ENCODE results near the gene HIGD1C. TPM values are rescaled to one million over a fixed set of nuclear protein-coding genes. Genes with fewer than 3 reads are reported as not detected.

Gene HIGD1C
- total and polyA plus RNA-seq, 7 donors = not detected

- no peak for DNase-seq
- H3K27ac ChIP-seq = no peak overlapping the region
- no peak overlapping the region for H3K4me3 ChIP-seq
- H3K27me3 ChIP-seq = no peaks in the 10 kb centered on the region
- peaks cover 0 to 15% (median 14%) of the 10 kb centered on the region in 4 donors for H3K9me3 ChIP-seq
- no peaks in the 10 kb centered on the region for H3K36me3 ChIP-seq
- no peak for TF ChIP-seq POLR2A (IDR thresholded peaks at IDR 0.05)
- no peak for TF ChIP-seq POLR2AphosphoS5 (IDR thresholded peaks at IDR 0.05)
- no peak for TF ChIP-seq EP300 (IDR thresholded peaks at IDR 0.05)
- no peak for TF ChIP-seq CTCF (IDR thresholded peaks at IDR 0.05)
- intact Hi-C loops (cut with DNase I) = no loop called here
- peaks cover 0 to 10% (median 7%) of the 10 kb centered on the region in 4 donors for H3K4me1 ChIP-seq
- WGBS, 2 donors = 79 to 94% methylated on average over 3 of the region's 3 CpGs
Observed at GRCh38 chr12:50916292-50916691, 36.1 kb upstream of the HIGD1C start.

- intact Hi-C loops (cut with DNase I) = no loop called here
- peaks cover 0 to 34% (median 28%) of the 10 kb centered on the region in 4 donors for H3K4me1 ChIP-seq
- H3K4me3 ChIP-seq = no peak overlapping the region
- H3K9me3 ChIP-seq = peaks cover 0 to 11% (median 7%) of the 10 kb centered on the region in 4 donors
- H3K27ac ChIP-seq = no peak overlapping the region
- WGBS, 2 donors = 74 to 75% methylated on average over 5 of the region's 5 CpGs
- H3K36me3 ChIP-seq = no peaks in the 10 kb centered on the region
- TF ChIP-seq EP300 (IDR thresholded peaks at IDR 0.05) = no peak
- no peak for TF ChIP-seq POLR2A (IDR thresholded peaks at IDR 0.05)
- no peak for TF ChIP-seq POLR2AphosphoS5 (IDR thresholded peaks at IDR 0.05)
- no peak for TF ChIP-seq CTCF (IDR thresholded peaks at IDR 0.05)
- H3K27me3 ChIP-seq = no peaks in the 10 kb centered on the region
- DNase-seq = no peak
Observed at GRCh38 chr12:50918584-50919316, 33.6 kb upstream of the HIGD1C start.

- peaks cover 0 to 40% (median 35%) of the 10 kb centered on the region in 4 donors for H3K4me1 ChIP-seq
- intact Hi-C loops (cut with DNase I) = loop anchor here (1.0 to 5.0 kb wide), 4 partner anchors 63 to 250 kb away; partner anchors contain the start of genes SLC11A2 and TFCP2
- WGBS, 2 donors = 43 to 55% methylated on average over 3 of the region's 3 CpGs
- peak; percentile 78 for DNase-seq
- H3K4me3 ChIP-seq = peak overlapping the region in 2 of 4 donors; percentile 6 to 65
- TF ChIP-seq CTCF (IDR thresholded peaks at IDR 0.05) = no peak
- TF ChIP-seq EP300 (IDR thresholded peaks at IDR 0.05) = peak in 3 of 4 donors; percentile 11 to 91 (median 57)
- peak; percentile 84 to 95 (median 90) for TF ChIP-seq POLR2AphosphoS5 (IDR thresholded peaks at IDR 0.05)
- no peak for TF ChIP-seq POLR2A (IDR thresholded peaks at IDR 0.05)
- H3K27ac ChIP-seq = peak overlapping the region; percentile 87 to 93 (median 90)
- H3K9me3 ChIP-seq = no peaks in the 10 kb centered on the region
- no peaks in the 10 kb centered on the region for H3K36me3 ChIP-seq
- H3K27me3 ChIP-seq = no peaks in the 10 kb centered on the region
Observed at GRCh38 chr12:50922820-50923219, 29.5 kb upstream of the HIGD1C start.

- Histone ChIP-seq H3K27ac (peak overlapping the region; percentile 87 to 93 (median 90)), H3K36me3 (no peaks in the 10 kb centered on the region), H3K9me3 (no peaks in the 10 kb centered on the region), H3K4me1 (peaks cover 0 to 47% (median 40%) of the 10 kb centered on the region in 4 donors), H3K4me3 (peak overlapping the region; percentile 64 to 80 (median 72)), H3K27me3 (no peaks in the 10 kb centered on the region)
- DNase-seq = no peak
- TF ChIP-seq EP300 (IDR thresholded peaks at IDR 0.05) = no peak
- no peak for TF ChIP-seq POLR2AphosphoS5 (IDR thresholded peaks at IDR 0.05)
- TF ChIP-seq POLR2A (IDR thresholded peaks at IDR 0.05) = no peak
- TF ChIP-seq CTCF (IDR thresholded peaks at IDR 0.05) = no peak
- WGBS, 2 donors = 27% methylated on average over 8 of the region's 8 CpGs
- intact Hi-C loops (cut with DNase I) = loop anchor here (1.0 to 5.0 kb wide), 4 partner anchors 63 to 249 kb away; partner anchors contain the start of genes SLC11A2 and TFCP2
Observed at GRCh38 chr12:50923361-50924130, 28.8 kb upstream of the HIGD1C start.
